HEK293T (cell line): ENCODE measurements around the gene CDK5.

ENCODE experiments used
- CTCF ChIA-PET: fragments of 350-600 bp; formaldehyde crosslinking; extraction: SDS; loops from one replicate; lab custom pipeline; 2021; ENCODE audit warnings: antibody characterized with exemption, inconsistent platforms; lab: Yijun Ruan, JAX
- POLR2A ChIA-PET: fragments of 350-600 bp; formaldehyde crosslinking; extraction: SDS; loops from one replicate; lab custom pipeline; 2020; ENCODE audit warnings: antibody characterized with exemption, inconsistent platforms; lab: Yijun Ruan, JAX
- DNase-seq: peaks from one replicate; pipeline ENCODE4 v3.0.0; 2012; ENCODE audit warnings: mixed read lengths; ENCODE audit errors: extremely low spot score
- ARNT ChIP-seq: fragments of 450-650 bp; IDR thresholded peaks from 2 replicates; pipeline ENCODE4 v1.6.1; 2017; ENCODE audit warnings: mild to moderate bottlenecking
- BHLHE40 ChIP-seq: fragments of 450-650 bp; IDR thresholded peaks from 2 replicates; pipeline ENCODE4 v1.6.1; 2016; ENCODE audit warnings: mild to moderate bottlenecking, moderate library complexity, borderline replicate concordance
- CTBP1 ChIP-seq: fragments of 450-650 bp; IDR thresholded peaks from 2 replicates; pipeline ENCODE4 v1.6.1; 2016; ENCODE audit warnings: borderline replicate concordance
- ELF4 ChIP-seq: fragments of 450-650 bp; IDR thresholded peaks from 2 replicates; pipeline ENCODE4 v1.6.1; 2017; ENCODE audit warnings: antibody characterized with exemption
- FOXA1 ChIP-seq: fragments of 450-650 bp; IDR thresholded peaks from 2 replicates; pipeline ENCODE4 v1.6.1; 2016; ENCODE audit warnings: mild to moderate bottlenecking
- FOXK2 ChIP-seq: fragments of 450-650 bp; IDR thresholded peaks from 2 replicates; pipeline ENCODE4 v1.6.1; 2016; ENCODE audit warnings: mild to moderate bottlenecking
- FOXM1 ChIP-seq: fragments of 450-650 bp; IDR thresholded peaks from 2 replicates; pipeline ENCODE4 v1.6.1; 2017; ENCODE audit warnings: mild to moderate bottlenecking, borderline replicate concordance
- HDGF ChIP-seq: fragments of 450-650 bp; IDR thresholded peaks from 2 replicates; pipeline ENCODE4 v1.6.1; 2017; ENCODE audit warnings: antibody characterized with exemption, borderline replicate concordance
- L3MBTL2 ChIP-seq: fragments of 450-650 bp; conservative IDR thresholded peaks from 2 replicates; pipeline ENCODE4 v1.6.1; 2016; ENCODE audit warnings: mild to moderate bottlenecking
- LEF1 ChIP-seq: fragments of 450-650 bp; IDR thresholded peaks from 2 replicates; pipeline ENCODE4 v1.6.1; 2017; ENCODE audit warnings: mild to moderate bottlenecking, borderline replicate concordance
- NFRKB ChIP-seq: fragments of 450-650 bp; IDR thresholded peaks from 2 replicates; pipeline ENCODE4 v1.6.1; 2016; ENCODE audit warnings: mild to moderate bottlenecking, moderate library complexity
- PKNOX1 ChIP-seq: fragments of 450-650 bp; IDR thresholded peaks from 2 replicates; pipeline ENCODE4 v1.6.1; 2016
- SP1 ChIP-seq: fragments of 450-650 bp; IDR thresholded peaks from 2 replicates; pipeline ENCODE4 v1.6.1; 2017
- SUZ12 ChIP-seq: fragments of 450-650 bp; IDR thresholded peaks from 2 replicates; pipeline ENCODE4 v1.6.1; 2016; ENCODE audit warnings: mild to moderate bottlenecking
- TARDBP ChIP-seq: fragments of 450-650 bp; IDR thresholded peaks from 2 replicates; pipeline ENCODE4 v1.6.1; 2016
- ZNF384 ChIP-seq: fragments of 450-650 bp; IDR thresholded peaks from 2 replicates; pipeline ENCODE4 v1.6.1; 2016

Gene CDK5

GRCh38 chr7:151060416-151061212, 2.9 kb upstream of the CDK5 start:
- TF ChIP-seq ELF4 (no peak), HDGF (peak; percentile 84; the same call in 1 of the 2 replicates), FOXM1 (no peak), FOXK2 (no peak)
- ChIA-PET CTCF (interaction anchor here (1.2 to 1.7 kb wide), 2 partner anchors 43 to 51 kb away, joined by 4 read pairs; no protein-coding TSS in a partner anchor), POLR2A (interaction anchor here (0.7 to 4.3 kb wide), 7 partner anchors 17 to 40 kb away, joined by 3 to 38 read pairs (median 8); partner anchors contain the start of genes ABCB8, AGAP3 and FASTK)
- DNase-seq: no peak

GRCh38 chr7:151060113-151060415, 2.4 kb upstream of the CDK5 start:
- DNase-seq: no peak
- ChIA-PET POLR2A (interaction anchor here (0.9 to 4.3 kb wide), 7 partner anchors 17 to 32 kb away, joined by 3 to 38 read pairs (median 8); partner anchors contain the start of genes ABCB8, AGAP3 and FASTK), CTCF (interaction anchor here (1.2 to 1.7 kb wide), 2 partner anchors 42 to 52 kb away, joined by 4 read pairs; no protein-coding TSS in a partner anchor)
- no peak for TF ChIP-seq CTBP1
- no peak for TF ChIP-seq FOXK2
- TF ChIP-seq SUZ12: no peak
- no peak for TF ChIP-seq ELF4
- TF ChIP-seq FOXA1: no peak
- no peak for TF ChIP-seq SP1
- TF ChIP-seq TARDBP: no peak
- TF ChIP-seq ARNT: no peak
- no peak for TF ChIP-seq ZNF384
- TF ChIP-seq NFRKB: no peak
- no peak for TF ChIP-seq HDGF
- no peak for TF ChIP-seq BHLHE40
- no peak for TF ChIP-seq FOXM1
- TF ChIP-seq LEF1: no peak
- no peak for TF ChIP-seq L3MBTL2
- TF ChIP-seq PKNOX1: no peak

- CTCF ChIA-PET: interaction anchor here (1.2 to 1.7 kb wide), 3 partner anchors 42 to 52 kb away, joined by 4 read pairs; no protein-coding TSS in a partner anchor
- peak; percentile 94 for DNase-seq
- POLR2A ChIA-PET: interaction anchor here (0.6 to 4.3 kb wide), 13 partner anchors 8 to 52 kb away, joined by 3 to 38 read pairs (median 8); partner anchors contain the start of genes ABCB8, AGAP3, FASTK and TMUB1
- TF ChIP-seq SUZ12: no peak
- TF ChIP-seq SP1: no peak
- no peak for TF ChIP-seq ELF4
- TF ChIP-seq HDGF: no peak
- no peak for TF ChIP-seq FOXA1
- TF ChIP-seq FOXK2: no peak
- no peak for TF ChIP-seq L3MBTL2
- TF ChIP-seq ZNF384: no peak
- no peak for TF ChIP-seq PKNOX1
- no peak; the same call in 1 of the 2 replicates for TF ChIP-seq FOXM1
- TF ChIP-seq LEF1: no peak
- TF ChIP-seq TARDBP: no peak
- TF ChIP-seq BHLHE40: no peak
Measured at GRCh38 chr7:151059367-151060112, 1.8 kb upstream of the CDK5 start, which contains the start of gene SLC4A2. Gene SLC4A2 (plus strand): TSS chr7:151059589. CDS start chr7:151061988, 2,399 bp downstream.

GRCh38 chr7:151058781-151059366, 1.2 kb upstream of the CDK5 start:
- no peak for DNase-seq
- ChIA-PET POLR2A (interaction anchor here (0.6 to 4.3 kb wide), 12 partner anchors 8 to 52 kb away, joined by 3 to 38 read pairs (median 4); partner anchors contain the start of genes ABCB8, AGAP3, FASTK and TMUB1), CTCF (interaction anchor here (0.6 to 1.2 kb wide), 2 partner anchors 51 to 73 kb away, joined by 3 to 4 read pairs; no protein-coding TSS in a partner anchor)
- no peak for TF ChIP-seq SP1
- peak; percentile 50; the same call in 1 of the 2 replicates for TF ChIP-seq L3MBTL2
- TF ChIP-seq HDGF: 0 out of 2 replicates have a peak, but pooled peaks have one; percentile 89
- no peak for TF ChIP-seq CTBP1

- TF ChIP-seq PKNOX1: no peak
- peak; percentile 38; the same call in 1 of the 2 replicates for TF ChIP-seq L3MBTL2
- peak; percentile 100 for DNase-seq
- CTCF ChIA-PET: interaction anchor here (0.6 to 1.2 kb wide), 3 partner anchors 52 to 72 kb away, joined by 3 to 4 read pairs (median 3); no protein-coding TSS in a partner anchor
- POLR2A ChIA-PET: interaction anchor here (0.7 to 4.3 kb wide), 8 partner anchors 17 to 53 kb away, joined by 3 to 38 read pairs (median 12); partner anchors contain the start of genes ABCB8, AGAP3, FASTK and TMUB1
Measured at GRCh38 chr7:151057989-151058780, 488 bp upstream of the CDK5 start.
